Right lobe of liver (tissue), 6 donors: ENCODE measurements around the gene UROC1. TPM values are rescaled to one million over a fixed set of nuclear protein-coding genes. Genes with fewer than 3 reads are reported as not detected.

ENCODE experiments used
- ATAC-seq, 4 donors: fragments of 200-7000 bp; cut with Tn5 transposase; one replicate each; pipeline ENCODE4 v1.9.1; 2020; ENCODE audit warnings: mild to moderate bottlenecking in 4 of 4, moderate library complexity in 4 of 4
- DNase-seq, 3 donors: peaks; one replicate each; pipeline ENCODE4 v3.0.0-alpha.2; 2020
- H3K27ac ChIP-seq, 3 donors: fragments of 200-600 bp; one replicate each; pipeline ENCODE4 v1.8.0; 2022
- H3K27me3 ChIP-seq, 2 donors: fragments of 200-600 bp; one replicate each; pipeline ENCODE4 v1.8.0; 2022
- H3K36me3 ChIP-seq, 4 donors: fragments of 200-600 bp; sonication (generic) in 1 of 4; one replicate each; pipeline versions ENCODE4 v1.5.1 to v1.8.0; 2017 to 2022; ENCODE audit warnings: control low read depth in 1 of 4
- H3K4me1 ChIP-seq, 4 donors: fragments of 200-600 bp; sonication (generic) in 1 of 4; one replicate each; pipeline versions ENCODE4 v1.5.1 to v1.8.0; 2017 to 2022; ENCODE audit warnings: control low read depth in 1 of 4
- H3K4me3 ChIP-seq, 3 donors: fragments of 200-600 bp; one replicate each; pipeline ENCODE4 v1.8.0; 2022
- H3K9me3 ChIP-seq, 4 donors: fragments of 200-600 bp; sonication (generic) in 1 of 4; one replicate each; pipeline versions ENCODE4 v1.5.1 to v1.8.0; 2017 to 2022; ENCODE audit warnings: control low read depth in 1 of 4
- POLR2A ChIP-seq: fragments of 450-650 bp; IDR thresholded peaks from one replicate; pipeline ENCODE4 v1.6.1; 2017; ENCODE audit warnings: antibody characterized with exemption, mild to moderate bottlenecking
- WGBS: methylation state at CpG from one replicate; pipeline ENCODE4 v1.1.6; 2018; ENCODE audit warnings: low coverage, low lambda C conversion rate; ENCODE audit not compliant: insufficient coverage; ENCODE audit errors: missing lambda C conversion rate; 5-methylcytosine and 5-hydroxymethylcytosine counted together
- intact Hi-C, 2 donors: fragments of 100-400 bp; cut with DNase I; formaldehyde crosslinking; loops; one replicate each; pipeline versions ENCODE4 v1.11.2 to v1.14.1; 2022
- total RNA-seq, 6 experiments: library from RNA; depleted of rRNA in 2 of 6; stranded (reverse); fragments of >200 nt in 2 of 6; fragmentation: NEBNext Ultra II Directional in 3 of 6; extraction: Animal tissue kit (Norgen Biotek cat#: 25700) in 3 of 6; gene quantifications; one replicate each; pipeline versions ENCODE4 v1.1.0 to v1.2.4, GENCODE V29; 2016 to 2023
- TF ChIP-seq, protein P1 (sequence below), 4 donors: fragments of 200-600 bp in 3 of 4; fragments of 450-650 bp in 1 of 4; IDR thresholded peaks; one replicate each; pipeline versions ENCODE4 v1.5.1 to v1.8.0; 2016 to 2022; ENCODE audit warnings: antibody characterized with exemption in 4 of 4, mild to moderate bottlenecking in 2 of 4
- donor health status: DM: no; HTN: yes; CAD: no.
- donor health status: DM: no; HTN: no; CAD: no.
- donor health status: DM: no; HTN: no; CAD: no.
- donor health status: DM: no; HTN: yes; CAD: no.
- donor health status: DM: no; HTN: yes; CAD: no.

UROC1 gene
- total RNA-seq, 6 experiments from 2014 or later: 15.1 to 101 (median 55.8) TPM

DNA sequence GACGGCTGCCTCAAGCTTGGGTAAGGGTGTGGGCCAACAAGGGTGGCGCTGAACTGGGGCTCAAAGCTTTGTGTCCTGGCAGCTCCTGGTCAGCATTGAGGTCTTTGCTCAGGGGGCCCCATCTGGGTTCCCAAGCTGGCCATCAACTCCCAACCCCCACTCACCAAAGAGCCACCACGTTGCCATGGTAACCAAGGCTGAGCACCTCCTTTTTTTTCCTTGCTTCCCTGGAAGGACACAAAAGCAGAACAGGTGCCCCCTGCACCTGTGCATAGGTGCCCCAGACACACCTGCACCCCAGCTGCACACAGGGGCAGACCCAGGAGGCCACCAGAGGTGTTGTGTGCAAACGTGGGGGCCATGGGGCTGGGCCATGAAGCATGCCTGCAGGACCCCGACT is 16.5 kb downstream of the UROC1 start:
- ATAC-seq (no peak), DNase-seq (no peak)
- no peaks in the 10 kb centered on the region for H3K27me3 ChIP-seq
- H3K4me1 ChIP-seq: no peaks in the 10 kb centered on the region
- intact Hi-C loops: no loop called here
- no peaks in the 10 kb centered on the region for H3K9me3 ChIP-seq
- no peak overlapping the region for H3K4me3 ChIP-seq
- no peak overlapping the region for H3K27ac ChIP-seq
- WGBS: 62% methylated on average over 4 of the region's 5 CpGs
- peaks cover 0 to 15% (median 0%) of the 10 kb centered on the region in 4 donors for H3K36me3 ChIP-seq
- TF ChIP-seq POLR2A: no peak
- TF ChIP-seq, protein P1, sequence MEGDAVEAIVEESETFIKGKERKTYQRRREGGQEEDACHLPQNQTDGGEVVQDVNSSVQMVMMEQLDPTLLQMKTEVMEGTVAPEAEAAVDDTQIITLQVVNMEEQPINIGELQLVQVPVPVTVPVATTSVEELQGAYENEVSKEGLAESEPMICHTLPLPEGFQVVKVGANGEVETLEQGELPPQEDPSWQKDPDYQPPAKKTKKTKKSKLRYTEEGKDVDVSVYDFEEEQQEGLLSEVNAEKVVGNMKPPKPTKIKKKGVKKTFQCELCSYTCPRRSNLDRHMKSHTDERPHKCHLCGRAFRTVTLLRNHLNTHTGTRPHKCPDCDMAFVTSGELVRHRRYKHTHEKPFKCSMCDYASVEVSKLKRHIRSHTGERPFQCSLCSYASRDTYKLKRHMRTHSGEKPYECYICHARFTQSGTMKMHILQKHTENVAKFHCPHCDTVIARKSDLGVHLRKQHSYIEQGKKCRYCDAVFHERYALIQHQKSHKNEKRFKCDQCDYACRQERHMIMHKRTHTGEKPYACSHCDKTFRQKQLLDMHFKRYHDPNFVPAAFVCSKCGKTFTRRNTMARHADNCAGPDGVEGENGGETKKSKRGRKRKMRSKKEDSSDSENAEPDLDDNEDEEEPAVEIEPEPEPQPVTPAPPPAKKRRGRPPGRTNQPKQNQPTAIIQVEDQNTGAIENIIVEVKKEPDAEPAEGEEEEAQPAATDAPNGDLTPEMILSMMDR (IDR thresholded peaks at IDR 0.05): no peak

DNA sequence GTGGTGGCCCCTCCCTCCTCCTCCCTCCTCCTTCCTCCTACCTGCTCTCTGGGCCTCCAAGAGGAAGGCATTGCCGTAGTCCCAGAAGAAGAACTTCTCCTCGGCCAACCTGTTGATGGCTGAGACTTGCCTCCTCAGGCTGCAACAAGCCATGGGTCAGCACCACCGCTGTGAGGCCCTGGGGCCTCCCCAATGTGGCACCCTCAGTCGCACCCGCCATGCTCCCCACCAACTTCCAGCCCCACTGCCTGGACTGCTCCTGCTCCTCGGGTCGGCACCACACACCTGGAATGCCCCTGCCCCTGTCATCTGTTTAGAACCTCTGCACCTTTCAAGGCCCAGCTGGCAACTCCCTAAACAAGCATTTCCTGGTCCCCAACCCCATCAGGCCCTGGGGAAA is 17.6 kb downstream of the UROC1 start:
- intact Hi-C loops: no loop called here
- no peaks in the 10 kb centered on the region for H3K4me1 ChIP-seq
- ATAC-seq (no peak), DNase-seq (peak in 1 of 3 donors; percentile 25)
- H3K27me3 ChIP-seq: no peaks in the 10 kb centered on the region
- H3K4me3 ChIP-seq: no peak overlapping the region
- H3K27ac ChIP-seq: no peak overlapping the region
- H3K36me3 ChIP-seq: peaks cover 0 to 14% (median 0%) of the 10 kb centered on the region in 4 donors
- TF ChIP-seq, protein P1 (IDR thresholded peaks at IDR 0.05): no peak
- TF ChIP-seq POLR2A: no peak
- no CpG with 5 or more reads among the region's 7 CpGs for WGBS
- no peaks in the 10 kb centered on the region for H3K9me3 ChIP-seq

DNA sequence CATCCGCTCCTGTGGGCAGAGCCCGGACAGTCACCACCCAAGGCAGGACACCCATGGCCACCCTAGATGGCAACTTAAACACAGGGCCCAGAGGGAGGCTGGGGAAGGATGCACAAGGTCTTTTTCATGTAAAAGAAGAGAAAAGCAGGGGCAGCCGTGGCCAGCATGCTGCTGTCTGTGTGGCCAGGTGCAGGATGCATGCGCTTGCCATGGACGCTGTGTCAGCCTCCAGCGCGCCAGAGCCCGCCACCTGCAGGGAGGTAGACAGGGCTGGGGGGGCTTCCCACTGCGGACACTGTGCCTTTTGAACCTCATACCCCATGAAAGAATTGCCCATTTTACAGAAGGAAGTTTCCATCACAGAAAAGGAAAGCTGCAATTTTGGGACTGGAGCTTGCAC is 18.2 kb downstream of the UROC1 start:
- H3K36me3 ChIP-seq: peaks cover 0 to 17% (median 0%) of the 10 kb centered on the region in 4 donors
- ATAC-seq: no peak
- intact Hi-C loops: no loop called here

DNA sequence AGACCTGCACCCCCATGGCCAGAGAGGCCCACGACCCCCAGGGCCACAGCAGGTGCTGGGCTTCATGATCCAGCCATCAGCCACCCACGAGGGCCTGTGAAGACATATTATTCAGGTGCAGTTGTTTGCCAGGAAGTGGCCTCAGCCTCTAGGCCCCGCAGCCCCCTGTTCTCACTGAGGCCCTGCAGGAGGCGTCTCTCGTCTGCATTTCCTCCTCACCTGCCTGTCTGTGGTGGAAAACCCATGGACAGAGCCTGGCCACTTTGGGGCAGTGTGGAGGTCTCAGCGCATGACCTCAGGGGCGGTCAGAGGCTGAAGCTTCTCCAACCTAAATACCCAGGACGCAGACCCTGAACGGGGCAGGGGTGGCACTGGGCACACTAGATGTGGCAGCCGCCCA is 18.6 kb downstream of the UROC1 start:
- intact Hi-C loops: no loop called here
- Histone ChIP-seq H3K36me3 (peaks cover 0 to 14% (median 0%) of the 10 kb centered on the region in 4 donors), H3K4me3 (no peak overlapping the region), H3K27ac (no peak overlapping the region), H3K4me1 (no peaks in the 10 kb centered on the region), H3K9me3 (no peaks in the 10 kb centered on the region), H3K27me3 (no peaks in the 10 kb centered on the region)
- WGBS: 47% methylated on average over 2 of the region's 10 CpGs
- DNase-seq: peak in 1 of 3 donors; percentile 33
- TF ChIP-seq, protein P1 (IDR thresholded peaks at IDR 0.05): no peak
- TF ChIP-seq POLR2A: no peak
- no peak for ATAC-seq

More for the DNA sequence above, 18.2 kb downstream of the UROC1 start:
- H3K4me1 ChIP-seq: no peaks in the 10 kb centered on the region
- DNase-seq: peak in 1 of 3 donors; percentile 43
- no peaks in the 10 kb centered on the region for H3K27me3 ChIP-seq
- TF ChIP-seq, protein P1 (IDR thresholded peaks at IDR 0.05): no peak
- TF ChIP-seq POLR2A: no peak
- no peak overlapping the region for H3K4me3 ChIP-seq
- no peak overlapping the region for H3K27ac ChIP-seq
- no peaks in the 10 kb centered on the region for H3K9me3 ChIP-seq
- WGBS: 97% methylated on average over 5 of the region's 9 CpGs

DNA sequence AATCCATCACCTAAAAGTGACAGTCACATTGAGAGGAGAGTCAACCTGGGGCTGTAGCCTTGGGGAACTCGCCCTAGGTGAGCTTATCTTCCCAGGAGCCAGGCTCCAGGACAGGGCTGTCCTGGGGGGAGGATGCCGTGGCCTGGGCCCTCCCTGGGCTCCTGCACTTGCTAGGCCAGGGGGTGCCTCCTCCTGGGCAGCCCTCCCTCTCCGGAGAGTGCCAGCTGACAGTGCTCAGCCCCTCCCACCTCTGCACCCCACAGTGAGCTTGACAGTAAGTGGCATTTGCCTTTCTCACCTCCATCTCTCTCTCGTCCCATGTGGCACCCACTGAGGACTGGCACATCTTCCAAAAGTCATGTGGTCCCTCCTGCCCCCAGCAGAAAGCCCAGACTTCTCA is 19.1 kb downstream of the UROC1 start:
- WGBS: 100% methylated on average over 1 of the region's 4 CpGs
- intact Hi-C loops: no loop called here
- ATAC-seq (no peak), DNase-seq (no peak)
- Histone ChIP-seq H3K9me3 (no peaks in the 10 kb centered on the region), H3K36me3 (peaks cover 0 to 14% (median 0%) of the 10 kb centered on the region in 4 donors), H3K4me1 (no peaks in the 10 kb centered on the region), H3K27me3 (no peaks in the 10 kb centered on the region), H3K27ac (no peak overlapping the region), H3K4me3 (no peak overlapping the region)
- TF ChIP-seq POLR2A: no peak
- TF ChIP-seq, protein P1 (IDR thresholded peaks at IDR 0.05): no peak
